Thyroid gland (tissue), 4 donors: Measurements from ENCODE around the gene NIFK.

Experiments
- CTCF ChIP-seq, 6 experiments: fragments of 200-600 bp in 3 of 6; fragments of 450-650 bp in 3 of 6; sonication (generic) in 3 of 6; IDR thresholded peaks; one replicate each; pipeline ENCODE4 v1.5.1; 2016 to 2019; ENCODE audit warnings: antibody characterized with exemption in 6 of 6, mild to moderate bottlenecking in 2 of 6, inconsistent platforms in 1 of 6, moderate library complexity in 1 of 6
- POLR2A ChIP-seq, 2 donors: fragments of 450-650 bp; IDR thresholded peaks; one replicate each; pipeline ENCODE4 v1.6.1; 2017; ENCODE audit warnings: antibody characterized with exemption in 2 of 2, mild to moderate bottlenecking in 2 of 2, moderate library complexity in 1 of 2

GRCh38 chr2:121686218-121686617 is 50.5 kb downstream of the NIFK start:
- TF ChIP-seq CTCF (IDR thresholded peaks at IDR 0.05) (no peak), POLR2A (IDR thresholded peaks at IDR 0.05) (no peak)
